GM23338 (cell line): ENCODE measurements around the gene STIP1. TPM values are rescaled to one million over a fixed set of nuclear protein-coding genes. Genes with fewer than 3 reads are reported as not detected.

Source experiments
- ATAC-seq: fragments of 200-7000 bp; cut with Tn5 transposase; 3 replicates; pipeline ENCODE4 v1.9.1; 2020
- DNase-seq: peaks from one replicate; pipeline ENCODE4 v3.0.0-alpha.2; 2015; ENCODE audit warnings: low spot score
- H2AFZ ChIP-seq: fragments of 200-600 bp; sonication (generic); 2 replicates; pipeline ENCODE4 v1.8.0; 2016; ENCODE audit warnings: antibody characterized with exemption, mild to moderate bottlenecking, moderate library complexity
- H3F3A ChIP-seq: fragments of 200-600 bp; sonication (generic); replicated peaks from 2 replicates; pipeline ENCODE4 v1.8.0; 2017; ENCODE audit warnings: antibody characterized with exemption, mixed run types, low read depth
- H3K27ac ChIP-seq: fragments of 200-600 bp; sonication (generic); 2 replicates; pipeline ENCODE4 v1.6.1; 2016; ENCODE audit warnings: low read depth
- H3K27me3 ChIP-seq: fragments of 200-600 bp; sonication (generic); 2 replicates; pipeline ENCODE4 v1.8.0; 2016; ENCODE audit warnings: mild to moderate bottlenecking, mixed run types, moderate library complexity; ENCODE audit not compliant: insufficient read depth
- H3K36me3 ChIP-seq: fragments of 200-600 bp; sonication (generic); 2 replicates; pipeline ENCODE4 v1.8.0; 2016; ENCODE audit warnings: mild to moderate bottlenecking; ENCODE audit not compliant: insufficient read depth
- H3K4me1 ChIP-seq: fragments of 200-600 bp; sonication (generic); 2 replicates; pipeline ENCODE4 v1.8.0; 2016; ENCODE audit warnings: mild to moderate bottlenecking, moderate library complexity; ENCODE audit not compliant: insufficient read depth
- H3K4me2 ChIP-seq: fragments of 200-600 bp; sonication (generic); 2 replicates; pipeline ENCODE4 v1.7.1; 2017; ENCODE audit warnings: mixed run types
- H3K4me3 ChIP-seq: fragments of 200-600 bp; sonication (generic); 2 replicates; pipeline ENCODE4 v1.6.1; 2016; ENCODE audit warnings: mixed run types
- H3K79me2 ChIP-seq: fragments of 200-600 bp; sonication (generic); replicated peaks from 2 replicates; pipeline ENCODE4 v1.8.0; 2017; ENCODE audit warnings: mild to moderate bottlenecking; ENCODE audit not compliant: insufficient read depth
- H3K9me2 ChIP-seq: fragments of 200-600 bp; sonication (generic); 2 replicates; pipeline ENCODE4 v1.8.0; 2017; ENCODE audit not compliant: insufficient read depth
- H4K20me1 ChIP-seq: fragments of 200-600 bp; sonication (generic); replicated peaks from 2 replicates; pipeline ENCODE4 v1.8.0; 2017; ENCODE audit warnings: mild to moderate bottlenecking; ENCODE audit not compliant: insufficient read depth
- H3K27ac Mint-ChIP-seq: 2 replicates; pipeline ENCODE4 v1.8.0; 2020; ENCODE audit warnings: inconsistent platforms, mild to moderate bottlenecking, moderate library complexity, mixed read lengths
- H3K27me3 Mint-ChIP-seq: 3 replicates; pipeline ENCODE4 v1.8.0; 2022; ENCODE audit warnings: low read depth, mild to moderate bottlenecking, moderate library complexity, mixed read lengths, inconsistent platforms; ENCODE audit not compliant: insufficient read depth, poor library complexity
- H3K36me3 Mint-ChIP-seq: 3 replicates; pipeline ENCODE4 v1.8.0; 2021; ENCODE audit warnings: low read depth, mild to moderate bottlenecking, inconsistent platforms, moderate library complexity, mixed read lengths
- H3K4me1 Mint-ChIP-seq: 3 replicates; pipeline ENCODE4 v1.8.0; 2020; ENCODE audit warnings: mild to moderate bottlenecking, inconsistent platforms, mixed read lengths
- H3K4me3 Mint-ChIP-seq: 3 replicates; pipeline ENCODE4 v1.8.0; 2021; ENCODE audit warnings: moderate library complexity, mild to moderate bottlenecking, inconsistent platforms, mixed read lengths
- H3K9me3 Mint-ChIP-seq: 3 replicates; pipeline ENCODE4 v1.8.0; 2020; ENCODE audit warnings: moderate library complexity, mild to moderate bottlenecking, inconsistent platforms, mixed read lengths
- CREB1 ChIP-seq: fragments of 250-450 bp; sonication (Bioruptor Pico); IDR thresholded peaks from 2 replicates; pipeline ENCODE4 v1.5.0; 2020; ENCODE audit warnings: low read depth, mild to moderate bottlenecking, moderate library complexity
- CTCF ChIP-seq, 2 experiments: fragments of 200-600 bp in 1 of 2; sonication (generic) in 1 of 2; conservative IDR thresholded peaks; 2 replicates each; pipeline versions ENCODE4 v1.5.1 to v1.6.1; 2016 to 2017; ENCODE audit warnings: antibody characterized with exemption in 2 of 2, low read depth in 2 of 2, mild to moderate bottlenecking in 2 of 2, moderate library complexity in 1 of 2
- EZH2phosphoT487 ChIP-seq: fragments of 200-600 bp; sonication (generic); IDR thresholded peaks from one replicate; pipeline ENCODE4 v1.8.1; 2018; ENCODE audit warnings: antibody characterized with exemption; ENCODE audit not compliant: unreplicated experiment
- JUNB ChIP-seq: IDR thresholded peaks from one replicate; pipeline ENCODE4 v1.6.1; 2016; ENCODE audit warnings: antibody characterized with exemption; ENCODE audit not compliant: unreplicated experiment
- NANOG ChIP-seq: IDR thresholded peaks from 2 replicates; pipeline ENCODE4 v1.6.1; 2016; ENCODE audit warnings: antibody characterized with exemption, borderline replicate concordance
- STAT1 ChIP-seq: IDR thresholded peaks from one replicate; pipeline ENCODE4 v1.6.1; 2016; ENCODE audit warnings: antibody characterized with exemption; ENCODE audit not compliant: unreplicated experiment
- ZNF331 ChIP-seq: fragments of 250-450 bp; sonication (Bioruptor Pico); IDR thresholded peaks from 2 replicates; pipeline ENCODE4 v1.5.0; 2020; ENCODE audit warnings: low read depth, mild to moderate bottlenecking, moderate library complexity
- polyA plus RNA-seq: library from polyadenylated mRNA; unstranded; fragments of >200 nt; fragmentation: Nextera tagmentation; extraction: Ambion mirVana; gene quantifications from 2 replicates; pipeline ENCODE4 v1.2.1, GENCODE V29; 2016
- total RNA-seq: library from RNA; depleted of rRNA; stranded (reverse); fragments of >200 nt; shearing (Covaris generic); gene quantifications from 2 replicates; pipeline ENCODE4 v1.2.3, GENCODE V29; 2014
- TF ChIP-seq, protein P1 (sequence below): IDR thresholded peaks from 2 replicates; pipeline ENCODE4 v1.6.1; 2016; ENCODE audit warnings: antibody characterized with exemption

The STIP1 gene
- total and polyA plus RNA-seq, 2 experiments from 2014 or later, result 213 to 351 TPM

DNA sequence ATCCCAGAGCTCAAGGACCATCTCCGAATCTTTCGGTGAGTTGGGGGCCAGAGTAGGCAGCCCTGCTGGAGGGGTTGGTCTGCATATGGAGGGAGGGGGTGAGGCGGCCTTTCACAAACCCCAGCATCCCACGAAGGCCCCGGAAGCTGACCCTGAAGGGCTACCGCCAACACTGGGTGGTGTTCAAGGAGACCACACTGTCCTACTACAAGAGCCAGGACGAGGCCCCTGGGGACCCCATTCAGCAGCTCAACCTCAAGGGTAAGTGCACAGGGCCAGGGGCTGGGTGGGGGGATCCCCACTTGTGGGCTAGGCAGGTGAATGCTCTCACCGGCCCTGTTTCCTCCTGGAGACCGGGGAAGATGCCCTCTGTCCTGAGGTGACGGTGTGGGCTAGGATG lies 33.8 kb downstream of the STIP1 start:
- H3K36me3 Mint-ChIP-seq, result peaks cover 7% of the 10 kb centered on the region; the same call in 2 of the 3 replicates
- H3K9me3 Mint-ChIP-seq, result no peaks in the 10 kb centered on the region
- no peak overlapping the region for H3K4me2 ChIP-seq
- TF ChIP-seq STAT1, result no peak
- no peak overlapping the region for H2AFZ ChIP-seq
- H3K27ac ChIP-seq, result no peak overlapping the region
- H3K36me3 ChIP-seq, result peaks cover 4% of the 10 kb centered on the region; the same call in 1 of the 2 replicates
- H3K4me3 ChIP-seq, result no peak overlapping the region
- H3K4me1 ChIP-seq, result no peaks in the 10 kb centered on the region
- DNase-seq (no peak), ATAC-seq (no peak)
- H3K4me3 Mint-ChIP-seq, result no peak overlapping the region
- H3K27me3 ChIP-seq, result no peaks in the 10 kb centered on the region
- H3F3A ChIP-seq, result 0 out of 2 replicates have a peak, but pooled peaks cover 3% of the 10 kb centered on the region
- no peaks in the 10 kb centered on the region for H3K79me2 ChIP-seq
- no peak overlapping the region for H3K27ac Mint-ChIP-seq
- peaks cover 5% of the 10 kb centered on the region for H3K27me3 Mint-ChIP-seq
- H3K4me1 Mint-ChIP-seq, result peaks cover 4% of the 10 kb centered on the region; the same call in 1 of the 3 replicates
- no peaks in the 10 kb centered on the region for H3K9me2 ChIP-seq
- no peaks in the 10 kb centered on the region for H4K20me1 ChIP-seq

GRCh38 chr11:64220271-64220670 lies 34.3 kb downstream of the STIP1 start:
- H3K36me3 Mint-ChIP-seq, result peaks cover 3% of the 10 kb centered on the region; the same call in 2 of the 3 replicates
- Histone ChIP-seq H3K4me3 (no peak overlapping the region), H3K9me2 (no peaks in the 10 kb centered on the region), H2AFZ (no peak overlapping the region), H3K4me2 (no peak overlapping the region), H3K36me3 (peaks cover 3% of the 10 kb centered on the region; the same call in 1 of the 2 replicates), H4K20me1 (no peaks in the 10 kb centered on the region), H3K27ac (no peak overlapping the region), H3F3A (no peaks in the 10 kb centered on the region), H3K27me3 (no peaks in the 10 kb centered on the region), H3K79me2 (no peaks in the 10 kb centered on the region), H3K4me1 (no peaks in the 10 kb centered on the region; the same call in 1 of the 2 replicates)
- H3K27ac Mint-ChIP-seq, result no peak overlapping the region
- peaks cover 8% of the 10 kb centered on the region; the same call in 2 of the 3 replicates for H3K4me1 Mint-ChIP-seq
- peaks cover 5% of the 10 kb centered on the region for H3K27me3 Mint-ChIP-seq
- no peak for DNase-seq
- no peak overlapping the region for H3K4me3 Mint-ChIP-seq
- H3K9me3 Mint-ChIP-seq, result no peaks in the 10 kb centered on the region
- ATAC-seq, result no peak
- TF ChIP-seq JUNB (no peak), NANOG (no peak), EZH2phosphoT487 (no peak)

DNA sequence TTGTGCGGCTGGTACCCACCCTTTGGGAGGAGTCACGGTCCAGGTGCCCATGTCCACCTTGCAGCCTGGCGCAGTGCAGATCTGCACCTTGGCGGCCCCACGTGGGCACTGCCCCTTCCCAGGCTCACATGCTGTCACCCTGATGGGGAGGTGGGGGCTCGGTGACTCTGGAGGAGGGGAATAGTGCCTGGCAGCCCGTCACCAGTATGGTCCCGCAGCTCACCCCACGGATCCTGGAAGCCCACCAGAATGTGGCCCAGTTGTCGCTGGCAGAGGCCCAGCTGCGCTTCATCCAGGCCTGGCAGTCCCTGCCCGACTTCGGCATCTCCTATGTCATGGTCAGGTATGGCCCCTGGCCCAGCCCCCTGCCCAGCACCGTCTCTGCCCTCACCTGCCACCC lies 34.8 kb downstream of the STIP1 start:
- H3K4me3 ChIP-seq, result no peak overlapping the region
- H3K4me1 ChIP-seq, result no peaks in the 10 kb centered on the region; the same call in 1 of the 2 replicates
- ATAC-seq (no peak), DNase-seq (no peak)
- Mint-ChIP-seq H3K4me1 (peaks cover 10% of the 10 kb centered on the region; the same call in 2 of the 3 replicates), H3K27me3 (peaks cover 5% of the 10 kb centered on the region), H3K27ac (no peak overlapping the region), H3K9me3 (no peaks in the 10 kb centered on the region), H3K36me3 (peaks cover 3% of the 10 kb centered on the region; the same call in 1 of the 3 replicates), H3K4me3 (no peak overlapping the region)
- H3K27ac ChIP-seq, result no peak overlapping the region
- no peaks in the 10 kb centered on the region for H3F3A ChIP-seq
- no peak overlapping the region for H3K4me2 ChIP-seq
- no peak overlapping the region for H2AFZ ChIP-seq
- no peaks in the 10 kb centered on the region for H3K27me3 ChIP-seq
- no peaks in the 10 kb centered on the region for H4K20me1 ChIP-seq
- no peaks in the 10 kb centered on the region for H3K79me2 ChIP-seq
- no peaks in the 10 kb centered on the region; the same call in 1 of the 2 replicates for H3K36me3 ChIP-seq
- no peaks in the 10 kb centered on the region for H3K9me2 ChIP-seq
- TF ChIP-seq STAT1 (no peak), JUNB (no peak), EZH2phosphoT487 (no peak), CTCF (conservative IDR thresholded peaks at IDR 0.05; ENCODE audit: low read depth in 2 of 2) (no peak), CREB1 (CRISPR knock-in tag) (no peak), ZNF331 (CRISPR knock-in tag) (no peak)
- TF ChIP-seq, protein P1, sequence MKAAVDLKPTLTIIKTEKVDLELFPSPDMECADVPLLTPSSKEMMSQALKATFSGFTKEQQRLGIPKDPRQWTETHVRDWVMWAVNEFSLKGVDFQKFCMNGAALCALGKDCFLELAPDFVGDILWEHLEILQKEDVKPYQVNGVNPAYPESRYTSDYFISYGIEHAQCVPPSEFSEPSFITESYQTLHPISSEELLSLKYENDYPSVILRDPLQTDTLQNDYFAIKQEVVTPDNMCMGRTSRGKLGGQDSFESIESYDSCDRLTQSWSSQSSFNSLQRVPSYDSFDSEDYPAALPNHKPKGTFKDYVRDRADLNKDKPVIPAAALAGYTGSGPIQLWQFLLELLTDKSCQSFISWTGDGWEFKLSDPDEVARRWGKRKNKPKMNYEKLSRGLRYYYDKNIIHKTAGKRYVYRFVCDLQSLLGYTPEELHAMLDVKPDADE, result no peak
